Gastrocnemius medialis (tissue), 4 donors: ENCODE data around the gene NTN3. TPM values are rescaled to one million over a fixed set of nuclear protein-coding genes. Genes with fewer than 3 reads are reported as not detected.

Experiments used
- ATAC-seq, 2 donors: fragments of 150-250 bp; one replicate each; pipeline ENCODE4 v1.9.1; 2016
- DNase-seq, 2 donors: peaks; one replicate each; pipeline ENCODE4 v3.0.0-alpha.2; 2019
- H3K27ac ChIP-seq, 4 donors: fragments of 200-600 bp; sonication (generic); 1 replicate in 1 of 4; 2 replicates in 3 of 4; pipeline ENCODE4 v1.5.1; 2016 to 2018; ENCODE audit warnings: mild to moderate bottlenecking in 2 of 4, moderate library complexity in 1 of 4
- H3K27me3 ChIP-seq, 3 donors: fragments of 200-600 bp; sonication (generic) in 2 of 3; 1 replicate in 1 of 3; 2 replicates in 2 of 3; pipeline versions ENCODE4 v1.5.1 to v1.6.0; 2016 to 2019; ENCODE audit warnings: mild to moderate bottlenecking in 1 of 3, moderate library complexity in 1 of 3
- H3K36me3 ChIP-seq, 2 donors: fragments of 200-600 bp; sonication (generic) in 1 of 2; one replicate each; pipeline ENCODE4 v1.5.1; 2017 to 2018
- H3K4me1 ChIP-seq, 2 donors: fragments of 200-600 bp; sonication (generic) in 1 of 2; one replicate each; pipeline ENCODE4 v1.5.1; 2016 to 2017; ENCODE audit warnings: mild to moderate bottlenecking in 2 of 2
- H3K4me3 ChIP-seq, 4 donors: fragments of 200-600 bp; sonication (generic) in 3 of 4; 1 replicate in 1 of 4; 2 replicates in 3 of 4; pipeline ENCODE4 v1.5.1; 2016 to 2019; ENCODE audit warnings: mild to moderate bottlenecking in 2 of 4
- H3K9me3 ChIP-seq, 3 donors: fragments of 200-600 bp; sonication (generic) in 2 of 3; 1 replicate in 1 of 3; 2 replicates in 2 of 3; pipeline ENCODE4 v1.5.1; 2016 to 2019
- CTCF ChIP-seq, 5 experiments: fragments of 450-650 bp in 3 of 5; fragments of 200-600 bp in 2 of 5; sonication (generic) in 2 of 5; IDR thresholded peaks in 4 of 5; conservative IDR thresholded peaks in 1 of 5; 1 replicate in 4 of 5; 2 replicates in 1 of 5; pipeline ENCODE4 v1.5.1; 2016 to 2019; ENCODE audit warnings: antibody characterized with exemption in 5 of 5, mild to moderate bottlenecking in 3 of 5, moderate library complexity in 3 of 5
- POLR2A ChIP-seq, 2 donors: fragments of 450-650 bp; IDR thresholded peaks; one replicate each; pipeline ENCODE4 v1.6.1; 2017; ENCODE audit warnings: antibody characterized with exemption in 2 of 2, mild to moderate bottlenecking in 2 of 2, moderate library complexity in 2 of 2
- in situ Hi-C, 4 donors: fragments of 200-750 bp; cut with MboI; loops; one replicate each; pipeline versions ENCODE4 v1.15.0 to v1.8.0; 2017; ENCODE audit warnings: low sequenced_read_pairs in 4 of 4
- intact Hi-C: fragments of 100-400 bp; cut with DNase I; formaldehyde crosslinking; loops from one replicate; pipeline ENCODE4 v1.15.1; 2023; ENCODE audit warnings: low total_unique reads
- total RNA-seq, 4 donors: library from RNA; depleted of rRNA; stranded (reverse); fragments of >200 nt; gene quantifications; one replicate each; pipeline versions ENCODE4 v1.1.0 to v1.2.3, GENCODE V29; 2016

NTN3 gene
- total RNA-seq, 4 donors from 2014 or later, result not detected

GRCh38 chr16:2500430-2500917, 29.4 kb downstream of the NTN3 start:
- DNase-seq (no peak), ATAC-seq (no peak)
- Histone ChIP-seq H3K4me3 (no peak overlapping the region), H3K36me3 (no peaks in the 10 kb centered on the region), H3K27me3 (no peaks in the 10 kb centered on the region), H3K9me3 (no peaks in the 10 kb centered on the region), H3K27ac (no peak overlapping the region), H3K4me1 (peaks cover 30 to 36% of the 10 kb centered on the region in 2 donors)
- in situ Hi-C loops (loop anchor here in 1 of 4 donors (10.0 kb wide), 1 partner anchor 166 kb away; no protein-coding TSS in a partner anchor), intact Hi-C loops (loop anchor here (5.0 kb wide), 2 partner anchors 73 to 303 kb away; partner anchors contain the start of genes CASKIN1 and CCNF)
- TF ChIP-seq POLR2A (IDR thresholded peaks at IDR 0.05) (no peak), CTCF (IDR thresholded peaks at IDR 0.05 in 4 of 5, conservative IDR thresholded peaks at IDR 0.05 in 1 of 5) (no peak)

GRCh38 chr16:2500918-2501750, 30.0 kb downstream of the NTN3 start:
- H3K9me3 ChIP-seq, result no peaks in the 10 kb centered on the region
- no peaks in the 10 kb centered on the region for H3K27me3 ChIP-seq
- ATAC-seq (peak; percentile 79 to 81), DNase-seq (peak in 1 of 2 donors; percentile 70)
- peaks cover 30 to 36% of the 10 kb centered on the region in 2 donors for H3K4me1 ChIP-seq
- intact Hi-C loops (loop anchor here (1.0 to 5.0 kb wide), 4 partner anchors 27 to 304 kb away; partner anchors contain the start of genes ABCA3, CASKIN1 and CCNF), in situ Hi-C loops (loop anchor here in 1 of 4 donors (10.0 kb wide), 1 partner anchor 166 kb away; no protein-coding TSS in a partner anchor)
- no peak overlapping the region for H3K27ac ChIP-seq
- no peak for TF ChIP-seq POLR2A (IDR thresholded peaks at IDR 0.05)
- peak; percentile 94 to 99 (median 97) for TF ChIP-seq CTCF (IDR thresholded peaks at IDR 0.05 in 4 of 5, conservative IDR thresholded peaks at IDR 0.05 in 1 of 5)
- no peaks in the 10 kb centered on the region for H3K36me3 ChIP-seq
- H3K4me3 ChIP-seq, result peak overlapping the region in 2 of 4 donors; percentile 9 to 32

GRCh38 chr16:2501946-2502895, 31.1 kb downstream of the NTN3 start:
- Histone ChIP-seq H3K4me3 (no peak overlapping the region), H3K27ac (no peak overlapping the region), H3K36me3 (no peaks in the 10 kb centered on the region), H3K27me3 (no peaks in the 10 kb centered on the region), H3K4me1 (peaks cover 28 to 32% of the 10 kb centered on the region in 2 donors), H3K9me3 (no peaks in the 10 kb centered on the region)
- in situ Hi-C loops (loop anchor here in 1 of 4 donors (10.0 kb wide), 1 partner anchor 167 kb away; no protein-coding TSS in a partner anchor), intact Hi-C loops (loop anchor here (1.0 to 5.0 kb wide), 4 partner anchors 28 to 305 kb away; partner anchors contain the start of genes ABCA3, CASKIN1 and CCNF)
- no peak for ATAC-seq
- TF ChIP-seq POLR2A (IDR thresholded peaks at IDR 0.05), result no peak
- TF ChIP-seq CTCF (IDR thresholded peaks at IDR 0.05 in 4 of 5, conservative IDR thresholded peaks at IDR 0.05 in 1 of 5), result no peak
- DNase-seq, result no peak

- Histone ChIP-seq H3K36me3 (no peaks in the 10 kb centered on the region), H3K9me3 (no peaks in the 10 kb centered on the region), H3K27ac (no peak overlapping the region), H3K4me1 (peaks cover 7 to 9% of the 10 kb centered on the region in 2 donors), H3K27me3 (no peaks in the 10 kb centered on the region), H3K4me3 (no peak overlapping the region)
- intact Hi-C loops, result no loop called here
- ATAC-seq, result no peak
- TF ChIP-seq CTCF (IDR thresholded peaks at IDR 0.05 in 4 of 5, conservative IDR thresholded peaks at IDR 0.05 in 1 of 5) (no peak), POLR2A (IDR thresholded peaks at IDR 0.05) (no peak)
- in situ Hi-C loops, result loop anchor here in 1 of 4 donors (10.0 kb wide), 1 partner anchor 171 kb away; no protein-coding TSS in a partner anchor
- DNase-seq, result no peak
These were observed 34.6 kb downstream of the NTN3 start for GRCh38 chr16:2505695-2506094.
